ENCODE data around the gene ISOC2.

DNA sequence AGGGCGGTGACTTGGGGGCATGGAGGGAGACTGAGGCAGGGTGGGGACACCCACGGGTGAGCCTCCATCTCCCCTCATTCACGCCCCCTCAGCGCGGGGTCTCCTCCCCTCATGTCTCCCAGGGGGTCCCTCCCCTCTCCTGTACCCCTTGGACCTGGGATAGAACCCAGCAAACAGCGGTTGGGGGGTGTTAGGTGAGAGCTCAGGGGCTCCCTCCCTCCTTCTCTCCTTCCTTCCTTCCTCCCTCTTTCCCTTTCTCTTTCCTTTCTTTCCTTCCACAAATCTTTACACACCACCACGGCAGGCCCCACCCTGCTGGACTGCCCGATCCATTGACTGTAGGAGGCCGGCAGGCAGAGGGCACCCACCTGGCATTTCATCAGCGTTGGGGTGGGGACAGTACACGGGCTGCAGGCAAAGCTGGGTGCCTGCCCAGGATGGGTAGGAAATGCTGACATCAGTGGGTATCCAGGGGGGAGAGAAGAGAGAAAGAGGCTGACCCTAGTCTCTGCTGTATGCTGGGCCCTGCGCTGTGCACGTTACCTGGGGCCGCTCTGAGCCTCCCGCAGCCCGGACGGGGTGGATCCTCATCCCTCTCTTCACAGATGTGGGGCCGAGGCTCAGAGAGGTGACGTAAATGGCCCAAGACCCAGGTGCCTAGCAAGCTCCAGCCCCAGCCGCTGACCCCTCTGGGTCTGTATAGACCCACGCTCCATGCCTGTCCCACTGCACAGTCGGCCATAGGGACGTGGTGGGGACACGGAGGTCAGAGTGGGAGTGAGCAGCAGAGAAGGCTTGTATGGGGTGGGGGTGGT lies 30.3 kb upstream of the ISOC2 start:
- TF ChIP-seq POLR2AphosphoS2 (conservative IDR thresholded peaks at IDR 0.05; ENCODE audit: low read length) (no peak), CTCF (IDR thresholded peaks at IDR 0.05) (no peak), ELK1 (IDR thresholded peaks at IDR 0.05; ENCODE audit: low read depth, low read length) (no peak), REST (IDR thresholded peaks at IDR 0.05) (no peak), POLR2A (IDR thresholded peaks at IDR 0.05; ENCODE audit: low read length) (no peak), CEBPB (IDR thresholded peaks at IDR 0.05) (no peak), SMC3 (IDR thresholded peaks at IDR 0.05) (no peak), RFX5 (IDR thresholded peaks at IDR 0.05) (no peak), CBX2 (IDR thresholded peaks at IDR 0.05; ENCODE audit: borderline replicate concordance, low read depth) (no peak), NR3C1 (IDR thresholded peaks at IDR 0.05) (no peak)
- TF ChIP-seq, protein P1, sequence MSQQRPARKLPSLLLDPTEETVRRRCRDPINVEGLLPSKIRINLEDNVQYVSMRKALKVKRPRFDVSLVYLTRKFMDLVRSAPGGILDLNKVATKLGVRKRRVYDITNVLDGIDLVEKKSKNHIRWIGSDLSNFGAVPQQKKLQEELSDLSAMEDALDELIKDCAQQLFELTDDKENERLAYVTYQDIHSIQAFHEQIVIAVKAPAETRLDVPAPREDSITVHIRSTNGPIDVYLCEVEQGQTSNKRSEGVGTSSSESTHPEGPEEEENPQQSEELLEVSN (IDR thresholded peaks at IDR 0.05; ENCODE audit: borderline replicate concordance, low read depth) = no peak

Measured in A549 (cell line).